Endothelial cell of umbilical vein (primary cell): ENCODE results near the gene PRIMA1. TPM values are rescaled to one million over a fixed set of nuclear protein-coding genes. Genes with fewer than 3 reads are reported as not detected.

ENCODE experiments used
- BruUV-seq: library from RNA; stranded (reverse); fragments of 400-500 nt; replicated peaks from 2 replicates; lab custom pipeline; 2021; lab: Mats Ljungman, UMichigan
- CTCF ChIA-PET: fragments of 300-600, 350-600 bp; sonication (Branson Sonifier 250); formaldehyde crosslinking; loops from one replicate; lab custom pipeline; 2021; ENCODE audit warnings: antibody characterized with exemption, inconsistent platforms; lab: Charles Lee
- POLR2A ChIA-PET: fragments of 300-600, 350-600 bp; sonication (Branson Sonifier 250); formaldehyde crosslinking; loops from one replicate; lab custom pipeline; 2021; ENCODE audit warnings: antibody characterized with exemption, inconsistent platforms; lab: Charles Lee
- DNase-seq: peaks from one replicate; pipeline ENCODE4 v3.0.0-alpha.2; 2011; ENCODE audit warnings: low read depth, low spot score
- FAIRE-seq: peaks from 2 replicates; lab custom pipeline; 2011; peaks lifted over from hg19 to GRCh38; lab: Jason Lieb, UNC
- H2AFZ ChIP-seq: 2 replicates; pipeline ENCODE4 v1.6.0; 2012; ENCODE audit warnings: low read depth, low read length, control low read depth, inconsistent platforms
- H3K27ac ChIP-seq: 2 replicates; pipeline ENCODE4 v1.5.1; 2011; ENCODE audit warnings: low read depth, mild to moderate bottlenecking, control low read depth, low read length, moderate library complexity; ENCODE audit not compliant: insufficient read depth
- H3K27me3 ChIP-seq, 2 experiments: 2 replicates each; pipeline versions ENCODE4 v1.6.0 to v1.6.1; 2011; ENCODE audit warnings: low read length in 2 of 2, mixed read lengths in 1 of 2; ENCODE audit not compliant: control insufficient read depth in 2 of 2, insufficient read depth in 2 of 2
- H3K36me3 ChIP-seq, 2 experiments: 2 replicates in 1 of 2; 3 replicates in 1 of 2; pipeline ENCODE4 v1.5.1; 2011; ENCODE audit warnings: low read length in 2 of 2, mild to moderate bottlenecking in 1 of 2, moderate library complexity in 1 of 2; ENCODE audit not compliant: control insufficient read depth in 2 of 2, insufficient read depth in 2 of 2; ENCODE audit errors: extremely low read depth in 1 of 2
- H3K4me1 ChIP-seq: 3 replicates; pipeline ENCODE4 v1.5.1; 2011; ENCODE audit warnings: mild to moderate bottlenecking, low read length; ENCODE audit not compliant: control insufficient read depth, insufficient read depth; ENCODE audit errors: extremely low read depth
- H3K4me2 ChIP-seq: 2 replicates; pipeline ENCODE4 v1.6.1; 2011; ENCODE audit warnings: low read length, control low read depth, mixed read lengths; ENCODE audit not compliant: insufficient read depth
- H3K4me3 ChIP-seq, 3 experiments: fragments of 200-600 bp in 1 of 3; sonication (generic), shearing (Covaris generic) in 1 of 3; replicated peaks in 1 of 3; 2 replicates each; pipeline ENCODE4 v1.5.1; 2011 to 2016; ENCODE audit warnings: control low read depth in 3 of 3, low read length in 3 of 3, mild to moderate bottlenecking in 2 of 3, inconsistent platforms in 1 of 3, low read depth in 1 of 3, moderate library complexity in 1 of 3; ENCODE audit not compliant: insufficient read depth in 1 of 3
- H3K79me2 ChIP-seq: 2 replicates; pipeline ENCODE4 v1.6.0; 2012; ENCODE audit warnings: low read length, inconsistent platforms; ENCODE audit not compliant: control insufficient read depth, insufficient read depth
- H3K9ac ChIP-seq: replicated peaks from 2 replicates; pipeline ENCODE3; 2011; ENCODE audit warnings: low read length, control low read depth; ENCODE audit not compliant: insufficient read depth; ENCODE audit errors: extremely low read depth
- H3K9me1 ChIP-seq: replicated peaks from 3 replicates; pipeline ENCODE4 v1.6.0; 2011; ENCODE audit warnings: mild to moderate bottlenecking, low read length; ENCODE audit not compliant: control insufficient read depth, insufficient read depth; ENCODE audit errors: extremely low read depth
- H3K9me3 ChIP-seq: replicated peaks from 2 replicates; pipeline ENCODE4 v1.5.1; 2012; ENCODE audit warnings: low read length, inconsistent platforms; ENCODE audit not compliant: control insufficient read depth, insufficient read depth
- H4K20me1 ChIP-seq: replicated peaks from 2 replicates; pipeline ENCODE3; 2011; ENCODE audit warnings: mild to moderate bottlenecking, low read length; ENCODE audit not compliant: control insufficient read depth, insufficient read depth; ENCODE audit errors: extremely low read depth
- FOS ChIP-seq: IDR thresholded peaks from 2 replicates; pipeline ENCODE4 v1.6.1; 2011; ENCODE audit warnings: mild to moderate bottlenecking, low read length, moderate library complexity, borderline replicate concordance; ENCODE audit not compliant: insufficient read depth
- GATA2 ChIP-seq: IDR thresholded peaks from 2 replicates; pipeline ENCODE4 v1.7.0; 2011; ENCODE audit warnings: low read depth, mild to moderate bottlenecking, moderate library complexity, mixed read lengths, low read length; ENCODE audit not compliant: insufficient read length, insufficient read depth
- JUN ChIP-seq: IDR thresholded peaks from 2 replicates; pipeline ENCODE4 v1.6.1; 2011; ENCODE audit warnings: borderline replicate concordance, low read depth; ENCODE audit not compliant: insufficient read length, insufficient read depth
- POLR2AphosphoS5 ChIP-seq: IDR thresholded peaks from 2 replicates; pipeline ENCODE4 v1.6.1; 2012; ENCODE audit warnings: low read depth, mild to moderate bottlenecking, control low read depth, low read length, moderate library complexity; ENCODE audit not compliant: insufficient read depth
- dilution Hi-C: fragments of 300-500 bp; cut with MboI; formaldehyde crosslinking; loops from one replicate; pipeline ENCODE4 v1.15.0; 2019; ENCODE audit warnings: low sequenced_read_pairs; ENCODE audit not compliant: extremely low pct_ligation_motif_present
- intact Hi-C: fragments of 100-400 bp; cut with micrococcal nuclease; formaldehyde crosslinking; loops from one replicate; pipeline ENCODE4 v1.10.0; 2022
- polyA plus RNA-seq, 4 experiments: library from polyadenylated mRNA; depleted of rRNA in 3 of 4; stranded (reverse) in 3 of 4; unstranded in 1 of 4; fragments of >200 nt; gene quantifications; 2 replicates each; pipeline versions ENCODE4 v1.2.1 to v1.2.3, GENCODE V29; 2011 to 2012; ENCODE audit warnings: missing spikeins in 1 of 4
- total RNA-seq: library from RNA; stranded (reverse); gene quantifications from 2 replicates; pipeline ENCODE4 v1.2.3, GENCODE V29; 2021
- TF ChIP-seq, protein P1 (sequence below), 2 donors: IDR thresholded peaks; 1 replicate in 1 of 2; 2 replicates in 1 of 2; pipeline ENCODE4 v1.5.1; 2011; ENCODE audit warnings: low read length in 2 of 2, mild to moderate bottlenecking in 2 of 2, moderate library complexity in 2 of 2, control low read depth in 1 of 2, inconsistent platforms in 1 of 2, low read depth in 1 of 2; ENCODE audit not compliant: insufficient read depth in 1 of 2; ENCODE audit errors: extremely low read depth in 1 of 2

PRIMA1 gene
- total and polyA plus RNA-seq, 2 donors (not counting 3 experiments of a cell fraction or from before 2014, with no cell fraction given) = not detected

DNA sequence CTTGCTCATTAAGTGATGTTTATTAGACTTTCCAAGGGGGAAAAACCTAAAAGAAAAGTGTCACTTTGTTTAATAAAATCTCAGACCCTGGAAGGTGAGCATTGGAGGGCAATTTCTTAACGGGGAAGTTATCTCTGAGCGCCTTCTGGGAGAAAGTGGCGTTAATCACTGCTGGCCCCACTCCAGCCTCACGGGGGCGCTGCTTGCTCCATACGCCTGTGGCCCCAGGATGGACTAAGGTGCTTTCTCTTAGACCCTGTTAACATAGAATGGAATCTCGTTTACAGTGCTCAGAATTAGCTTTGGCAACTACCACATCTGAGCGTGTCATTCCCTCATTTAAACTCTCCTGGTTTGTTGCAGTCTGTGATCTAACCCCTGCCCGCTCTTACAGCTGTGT lies 16.4 kb upstream of the PRIMA1 start:
- no TSS peak for BruUV-seq
- Histone ChIP-seq H3K9ac (no peak overlapping the region), H3K9me1 (no peaks in the 10 kb centered on the region), H3K79me2 (no peaks in the 10 kb centered on the region), H3K4me1 (no peaks in the 10 kb centered on the region), H3K27me3 (no peaks in the 10 kb centered on the region), H3K4me2 (no peak overlapping the region), H3K9me3 (peaks cover 9% of the 10 kb centered on the region), H3K36me3 (no peaks in the 10 kb centered on the region), H3K27ac (no peak overlapping the region), H3K4me3 (no peak overlapping the region), H4K20me1 (no peaks in the 10 kb centered on the region), H2AFZ (no peak overlapping the region)
- FAIRE-seq = no peak
- ChIA-PET POLR2A (no interaction called here), CTCF (no interaction called here)
- intact Hi-C loops (no loop called here), dilution Hi-C loops (no loop called here)
- TF ChIP-seq GATA2 = no peak
- TF ChIP-seq JUN = no peak
- no peak for TF ChIP-seq POLR2AphosphoS5
- TF ChIP-seq, protein P1, sequence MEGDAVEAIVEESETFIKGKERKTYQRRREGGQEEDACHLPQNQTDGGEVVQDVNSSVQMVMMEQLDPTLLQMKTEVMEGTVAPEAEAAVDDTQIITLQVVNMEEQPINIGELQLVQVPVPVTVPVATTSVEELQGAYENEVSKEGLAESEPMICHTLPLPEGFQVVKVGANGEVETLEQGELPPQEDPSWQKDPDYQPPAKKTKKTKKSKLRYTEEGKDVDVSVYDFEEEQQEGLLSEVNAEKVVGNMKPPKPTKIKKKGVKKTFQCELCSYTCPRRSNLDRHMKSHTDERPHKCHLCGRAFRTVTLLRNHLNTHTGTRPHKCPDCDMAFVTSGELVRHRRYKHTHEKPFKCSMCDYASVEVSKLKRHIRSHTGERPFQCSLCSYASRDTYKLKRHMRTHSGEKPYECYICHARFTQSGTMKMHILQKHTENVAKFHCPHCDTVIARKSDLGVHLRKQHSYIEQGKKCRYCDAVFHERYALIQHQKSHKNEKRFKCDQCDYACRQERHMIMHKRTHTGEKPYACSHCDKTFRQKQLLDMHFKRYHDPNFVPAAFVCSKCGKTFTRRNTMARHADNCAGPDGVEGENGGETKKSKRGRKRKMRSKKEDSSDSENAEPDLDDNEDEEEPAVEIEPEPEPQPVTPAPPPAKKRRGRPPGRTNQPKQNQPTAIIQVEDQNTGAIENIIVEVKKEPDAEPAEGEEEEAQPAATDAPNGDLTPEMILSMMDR (IDR thresholded peaks at IDR 0.05; ENCODE audit: extremely low read depth in 1 of 2, insufficient read depth in 1 of 2, low read depth in 1 of 2, low read length in 2 of 2) = no peak
- no peak for TF ChIP-seq FOS
- no peak for DNase-seq
